C4-2B (cell line): ENCODE measurements around the gene ANKLE2.

Experiments used
- CTCF ChIP-seq: fragments of 450-650 bp; conservative IDR thresholded peaks from 2 replicates; pipeline ENCODE4 v1.5.1; 2017; ENCODE audit warnings: mild to moderate bottlenecking
- ZFX ChIP-seq: fragments of 450-650 bp; IDR thresholded peaks from 2 replicates; pipeline ENCODE4 v1.6.1; 2017

GRCh38 chr12:132727091-132727794, 34.4 kb downstream of the ANKLE2 start:
- TF ChIP-seq CTCF (no peak), ZFX (no peak)
